GM19372 (cell line): ENCODE measurements around the gene FAM181B.
A peak's percentile ranks its signal among the peaks of the same experiment; 100 is the strongest.

Experiments used
- ATAC-seq: cut with Tn5 transposase; IDR thresholded peaks from one replicate; pipeline ENCODE4 v1.9.1; 2021; ENCODE audit warnings: mild to moderate bottlenecking, low read depth, moderate library complexity; ENCODE audit not compliant: unreplicated experiment

Gene FAM181B

GRCh38 chr11:82733444-82734119 lies at the start of gene FAM181B:
FAM181B (minus strand) TSS chr11:82733864; CDS start chr11:82733729, 135 bp downstream.
- peak; percentile 50 for ATAC-seq

GRCh38 chr11:82782825-82783374 lies 49.2 kb upstream of the FAM181B start:
- ATAC-seq: no peak

- ATAC-seq: no peak
Measured at GRCh38 chr11:82778776-82779175, 45.1 kb upstream of the FAM181B start.

- no peak for ATAC-seq
Measured at GRCh38 chr11:82776377-82776776, 42.7 kb upstream of the FAM181B start.

GRCh38 chr11:82775736-82776346 lies 42.2 kb upstream of the FAM181B start:
- peak; percentile 100 for ATAC-seq

- ATAC-seq: no peak
Measured at GRCh38 chr11:82775218-82775617, 41.6 kb upstream of the FAM181B start.

GRCh38 chr11:82771781-82772180 lies 38.1 kb upstream of the FAM181B start:
- no peak for ATAC-seq

- ATAC-seq: no peak
Measured at GRCh38 chr11:82767123-82767522, 33.5 kb upstream of the FAM181B start.

GRCh38 chr11:82765466-82766034 lies 31.9 kb upstream of the FAM181B start:
- ATAC-seq: no peak

- no peak for ATAC-seq
Measured at GRCh38 chr11:82763167-82763566, 29.5 kb upstream of the FAM181B start.

- ATAC-seq: no peak
Measured at GRCh38 chr11:82759649-82760048, 26.0 kb upstream of the FAM181B start.

GRCh38 chr11:82757660-82758357 lies 24.1 kb upstream of the FAM181B start:
- no peak for ATAC-seq

GRCh38 chr11:82756765-82757639 lies 23.3 kb upstream of the FAM181B start:
- ATAC-seq: no peak

- ATAC-seq: no peak
Measured at GRCh38 chr11:82754410-82754809, 20.7 kb upstream of the FAM181B start.

- no peak for ATAC-seq
Measured at GRCh38 chr11:82753921-82754320, 20.3 kb upstream of the FAM181B start.

- no peak for ATAC-seq
Measured at GRCh38 chr11:82752801-82753200, 19.1 kb upstream of the FAM181B start.

GRCh38 chr11:82750643-82751139 lies 17.0 kb upstream of the FAM181B start:
- ATAC-seq: no peak

- no peak for ATAC-seq
Measured at GRCh38 chr11:82747471-82747870, 13.8 kb upstream of the FAM181B start.

- ATAC-seq: no peak
Measured at GRCh38 chr11:82738091-82738490, 4.4 kb upstream of the FAM181B start.

GRCh38 chr11:82734120-82734479 lies 436 bp upstream of the FAM181B start:
- ATAC-seq: no peak
